ENCODE results near the gene HIBCH.
"Not testable (repeated sequence)": the region's sequence is repeated elsewhere in the genome, so short reads cannot be mapped to it uniquely, and the experiment has no call there.

Gene HIBCH

DNA sequence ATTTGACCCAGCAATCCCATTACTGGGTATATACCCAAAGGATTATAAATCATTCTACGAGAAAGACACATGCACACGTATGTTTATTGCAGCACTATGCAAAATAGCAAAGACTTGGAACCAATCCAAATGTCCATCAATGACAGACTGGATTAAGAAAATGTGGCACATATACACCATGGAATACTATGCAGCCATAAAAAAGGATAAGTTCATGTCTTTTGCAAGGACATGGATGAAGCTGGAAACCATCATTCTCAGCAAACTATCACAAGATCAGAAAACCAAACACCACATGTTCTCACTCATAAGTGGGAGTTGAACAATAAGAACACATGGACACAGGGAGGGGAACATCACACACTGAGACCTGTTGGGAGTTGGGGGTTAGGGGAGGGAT lies 96.9 kb downstream of the HIBCH start:
- not testable (repeated sequence) for DNase-seq

DNA sequence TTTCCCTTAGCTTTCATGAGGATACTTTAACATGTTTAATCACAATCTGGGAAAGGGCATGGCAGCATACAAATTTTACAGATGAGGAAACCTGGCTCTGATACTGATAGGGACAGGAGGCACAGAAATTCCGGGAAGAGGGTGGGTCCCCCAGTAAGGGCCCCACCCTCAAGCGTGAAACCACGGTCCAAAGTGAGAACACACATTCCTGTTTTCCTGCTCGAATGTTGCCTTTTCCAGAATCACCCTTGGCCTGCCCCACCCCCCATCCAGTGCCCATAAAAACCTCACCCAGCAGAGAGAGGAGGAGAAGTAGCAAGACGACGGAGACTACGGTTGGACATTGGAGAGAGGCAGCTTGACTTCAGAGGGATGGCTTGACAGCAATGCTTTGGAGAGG lies 98.2 kb downstream of the HIBCH start:
- DNase-seq: no peak

- DNase-seq: no peak
Observed at GRCh38 chr2:190219186-190219585, 100.4 kb downstream of the HIBCH start.

- no peak for DNase-seq
Observed at GRCh38 chr2:190217616-190218015, 102.0 kb downstream of the HIBCH start.

GRCh38 chr2:190216829-190217228 lies 102.8 kb downstream of the HIBCH start:
- no peak for DNase-seq

- no peak for DNase-seq
Observed at GRCh38 chr2:190215620-190216019, 104.0 kb downstream of the HIBCH start.

- DNase-seq: no peak
Observed at GRCh38 chr2:190214426-190215194, 105.0 kb downstream of the HIBCH start.

GRCh38 chr2:190213441-190214335 lies 105.9 kb downstream of the HIBCH start:
- DNase-seq: no peak

- DNase-seq: no peak
Observed at GRCh38 chr2:190210471-190210870, 109.2 kb downstream of the HIBCH start.

GRCh38 chr2:190209559-190209958 lies 110.1 kb downstream of the HIBCH start:
- no peak for DNase-seq

GRCh38 chr2:190207930-190208329 lies 111.7 kb downstream of the HIBCH start:
- no peak for DNase-seq

DNA sequence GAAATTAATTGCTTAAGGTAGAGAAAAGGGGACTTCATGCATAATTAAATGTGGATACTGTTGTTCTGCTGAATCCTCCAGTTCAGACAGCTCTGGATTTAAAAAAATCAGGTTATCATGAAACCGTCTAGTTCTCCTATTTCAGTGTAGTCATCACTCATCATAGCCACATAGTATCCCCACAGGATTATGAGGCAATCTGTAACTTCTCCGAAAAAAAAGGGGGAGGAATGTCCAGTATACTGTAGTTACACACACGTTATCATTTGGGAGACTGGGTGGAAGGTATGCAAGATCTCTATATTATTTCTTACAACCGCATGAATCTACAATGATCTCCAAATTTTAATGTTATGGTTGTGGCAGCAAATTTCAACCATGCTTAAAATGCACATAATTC lies 114.0 kb downstream of the HIBCH start:
- DNase-seq: no peak

- no peak for DNase-seq
Observed at GRCh38 chr2:190202604-190203003, 117.0 kb downstream of the HIBCH start.

- DNase-seq: no peak
Observed at GRCh38 chr2:190202018-190202417, 117.6 kb downstream of the HIBCH start.

GRCh38 chr2:190200603-190201002 lies 119.0 kb downstream of the HIBCH start:
- no peak for DNase-seq

- DNase-seq: no peak
Observed at GRCh38 chr2:190199530-190199929, 120.1 kb downstream of the HIBCH start.

DNA sequence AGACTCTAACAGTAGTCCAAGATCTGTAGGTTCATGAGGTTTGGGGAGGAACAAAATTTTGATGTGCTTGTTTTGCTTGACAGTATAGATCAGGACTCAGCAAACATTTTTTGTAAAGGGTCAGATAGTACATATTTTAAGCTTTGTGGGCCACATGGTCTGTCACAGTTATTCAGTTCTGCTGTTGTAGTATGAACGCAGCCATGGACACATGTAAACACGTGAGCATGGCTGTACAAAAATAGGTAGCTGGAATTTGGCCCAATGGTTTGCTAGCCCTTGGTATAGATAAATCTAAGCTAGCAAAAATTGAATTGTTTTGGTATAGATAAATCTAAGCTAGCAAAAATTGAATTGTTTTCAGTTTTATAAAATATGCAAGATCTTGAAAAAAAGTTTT lies 120.5 kb downstream of the HIBCH start:
- DNase-seq: no peak

DNA sequence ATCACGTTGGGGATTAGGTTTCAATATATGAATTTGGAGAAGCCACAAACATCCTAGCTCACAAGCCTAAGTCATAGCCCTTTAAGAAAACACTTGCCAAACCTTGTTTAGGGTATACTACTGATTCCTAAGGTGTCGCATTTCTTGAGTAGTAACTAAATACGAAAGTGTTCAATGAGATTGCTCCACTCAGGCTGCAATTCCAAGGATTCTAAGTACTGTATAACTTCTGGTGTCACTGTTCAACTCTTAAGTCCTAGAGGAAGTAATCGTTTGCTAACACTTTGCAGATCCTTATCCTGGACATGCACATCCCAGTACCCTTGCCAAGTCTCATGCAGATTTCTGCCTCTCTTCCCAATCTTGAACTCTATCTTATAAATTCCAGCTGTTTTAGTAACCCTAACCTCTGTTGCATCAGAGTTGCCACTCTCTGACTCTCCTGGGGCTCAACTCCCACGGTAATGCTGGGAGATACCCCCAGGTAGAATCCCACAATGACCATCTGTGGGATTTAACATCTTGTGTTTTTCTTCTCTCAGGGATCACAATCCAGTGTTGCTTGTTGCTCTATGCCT lies 122.4 kb downstream of the HIBCH start:
- DNase-seq: no peak

DNA sequence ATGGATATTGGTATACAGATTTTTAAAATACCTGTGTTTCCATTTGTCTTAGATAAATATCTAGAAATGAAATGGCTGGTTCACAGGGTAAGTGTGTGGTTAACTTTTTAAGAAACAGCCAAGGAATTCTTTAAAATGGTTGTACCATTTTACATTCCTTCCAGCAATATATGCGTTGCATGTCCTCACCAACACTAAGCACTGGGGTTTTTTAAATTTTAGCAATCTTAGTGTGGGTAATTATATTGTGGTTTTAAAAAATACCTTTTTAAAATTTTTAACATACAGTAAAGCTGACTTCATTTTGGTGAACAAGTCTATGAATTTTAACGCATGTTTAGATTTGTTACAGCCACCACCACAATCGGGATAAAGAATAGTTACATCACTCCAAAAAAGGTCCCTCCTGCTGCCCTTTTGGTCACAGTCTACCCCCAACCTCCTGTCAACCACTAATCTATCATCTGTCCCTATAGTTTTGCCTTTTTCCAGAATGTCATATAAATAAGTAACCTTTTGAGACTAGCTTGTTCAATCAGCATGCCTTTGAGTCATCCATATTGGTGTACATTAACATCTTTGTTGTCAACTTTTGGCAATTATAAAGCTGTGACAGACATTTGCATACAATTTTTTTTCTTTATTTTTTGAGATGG lies 129.0 kb downstream of the HIBCH start:
- no peak for DNase-seq

- DNase-seq: no peak
Observed at GRCh38 chr2:190188289-190188688, 131.3 kb downstream of the HIBCH start.

- no peak for DNase-seq
Observed at GRCh38 chr2:190186238-190186637, 133.4 kb downstream of the HIBCH start.

- DNase-seq: no peak
Observed at GRCh38 chr2:190185380-190185779, 134.2 kb downstream of the HIBCH start.

- no peak for DNase-seq
Observed at GRCh38 chr2:190184460-190184859, 135.2 kb downstream of the HIBCH start.
